Dedifferentiated amniotic fluid mesenchymal stem cell (primary cell): ENCODE measurements around the gene TANGO6.
A peak's percentile ranks its signal among the peaks of the same experiment; 100 is the strongest.

Experiments used
- DNase-seq: peaks from one replicate; pipeline ENCODE4 v3.0.0-alpha.2; 2016; ENCODE audit errors: extremely low spot score

The TANGO6 gene

GRCh38 chr16:68909099-68909733 lies 65.9 kb downstream of the TANGO6 start:
- DNase-seq: no peak

GRCh38 chr16:68910051-68910450 lies 66.7 kb downstream of the TANGO6 start:
- no peak for DNase-seq

GRCh38 chr16:68915589-68915988 lies 72.3 kb downstream of the TANGO6 start:
- no peak for DNase-seq

DNA sequence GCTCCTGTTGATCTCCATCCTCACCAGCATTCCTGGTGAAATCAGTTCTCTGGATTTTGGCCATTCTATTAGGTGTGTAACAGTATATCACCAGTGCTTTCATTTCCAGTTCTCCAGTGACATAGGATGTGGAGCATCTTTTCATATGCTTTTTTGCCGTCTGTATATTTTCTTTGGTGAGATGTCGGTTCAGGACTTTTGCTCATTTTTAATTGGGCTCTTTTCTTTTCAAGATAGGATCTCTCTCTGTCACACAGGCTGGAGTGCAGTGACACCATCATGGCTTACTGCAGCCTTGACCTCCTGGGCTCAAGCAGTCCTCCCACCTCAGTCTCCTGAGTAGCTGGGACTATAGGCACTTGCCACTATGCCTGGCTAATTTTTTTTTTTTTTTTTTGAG lies 74.2 kb downstream of the TANGO6 start:
- no peak for DNase-seq

DNA sequence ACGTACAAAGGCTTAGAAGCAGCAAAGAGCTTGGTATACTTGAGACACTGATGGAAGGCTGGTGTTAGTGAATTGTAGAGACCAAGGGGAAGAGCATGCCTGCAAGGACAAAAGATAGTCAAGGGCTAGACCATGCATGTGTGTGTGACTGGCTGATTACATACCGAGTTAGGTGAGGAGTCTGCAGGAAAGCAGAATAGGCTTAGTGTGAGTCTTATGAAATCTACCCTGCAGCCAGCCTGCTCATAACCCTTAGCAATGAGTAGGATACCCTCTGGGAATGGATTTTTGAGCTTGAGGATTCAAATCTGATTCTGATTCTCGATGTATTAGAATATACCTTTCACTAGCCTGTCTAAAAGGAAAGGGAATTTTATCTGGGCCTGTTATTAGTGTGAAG lies 77.0 kb downstream of the TANGO6 start:
- no peak for DNase-seq

GRCh38 chr16:68921637-68922036 lies 78.3 kb downstream of the TANGO6 start:
- DNase-seq: no peak

DNA sequence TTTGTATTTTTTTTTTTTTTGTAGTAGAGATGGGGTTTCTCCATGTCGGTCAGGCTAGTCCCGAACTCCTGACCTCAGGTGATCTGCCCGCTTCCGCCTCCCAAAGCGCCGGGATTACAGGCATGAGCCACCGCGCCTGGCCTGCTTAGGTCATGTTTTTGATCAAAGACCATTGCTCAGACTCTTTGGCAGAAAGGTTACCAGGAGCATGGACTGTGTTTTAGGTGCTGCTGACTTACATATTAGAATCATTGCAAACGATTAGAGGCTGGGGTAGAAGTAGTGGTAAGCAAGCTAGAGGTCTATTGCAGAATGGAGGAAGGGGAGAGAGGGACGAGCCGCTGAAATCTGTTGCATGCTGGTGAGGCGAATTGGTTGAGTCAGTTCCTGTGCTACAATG lies 79.8 kb downstream of the TANGO6 start:
- no peak for DNase-seq

GRCh38 chr16:68927018-68927417 lies 83.7 kb downstream of the TANGO6 start:
- DNase-seq: no peak

DNA sequence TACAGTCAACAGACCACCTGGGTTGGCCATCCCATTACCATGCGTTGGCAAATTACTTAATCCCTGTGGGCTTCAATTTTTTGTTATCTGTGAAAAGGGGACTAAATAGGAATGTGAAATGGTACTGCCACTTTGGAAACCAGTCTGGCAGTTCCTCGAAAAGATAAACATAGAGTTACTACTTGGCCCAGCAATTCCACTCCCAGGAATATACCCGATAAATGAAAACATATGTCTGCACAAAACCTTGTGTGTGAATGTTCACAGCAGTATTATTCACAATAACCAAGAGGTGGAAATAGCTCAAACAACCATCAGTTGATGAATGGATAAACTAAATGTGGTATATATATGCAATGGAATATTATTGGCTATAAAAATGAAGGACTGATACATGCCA lies 87.9 kb downstream of the TANGO6 start:
- no peak for DNase-seq

- DNase-seq: no peak
These were observed 91.1 kb downstream of the TANGO6 start for GRCh38 chr16:68934402-68934801.

DNA sequence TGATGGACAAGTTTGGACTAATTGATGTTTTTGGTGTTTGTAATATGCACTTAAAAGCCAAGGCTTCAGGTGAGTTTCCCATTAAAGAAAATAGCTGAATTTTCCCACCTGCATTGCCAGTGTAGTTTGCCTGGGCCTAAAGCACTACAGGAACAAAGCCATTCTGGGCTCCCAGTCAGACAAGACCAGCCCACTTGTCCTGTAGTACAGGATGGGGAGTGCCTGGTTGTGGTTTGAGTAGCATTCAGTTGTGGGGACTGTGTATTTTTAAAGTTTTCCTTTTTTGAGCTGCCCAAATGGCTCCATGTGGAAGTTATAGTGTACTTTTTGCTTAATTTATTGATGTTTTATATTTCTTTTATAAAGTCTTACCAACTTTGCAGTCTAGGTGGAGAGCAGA lies 91.7 kb downstream of the TANGO6 start:
- no peak for DNase-seq

GRCh38 chr16:68936736-68937631 lies 93.7 kb downstream of the TANGO6 start:
- DNase-seq: peak; percentile 49

DNA sequence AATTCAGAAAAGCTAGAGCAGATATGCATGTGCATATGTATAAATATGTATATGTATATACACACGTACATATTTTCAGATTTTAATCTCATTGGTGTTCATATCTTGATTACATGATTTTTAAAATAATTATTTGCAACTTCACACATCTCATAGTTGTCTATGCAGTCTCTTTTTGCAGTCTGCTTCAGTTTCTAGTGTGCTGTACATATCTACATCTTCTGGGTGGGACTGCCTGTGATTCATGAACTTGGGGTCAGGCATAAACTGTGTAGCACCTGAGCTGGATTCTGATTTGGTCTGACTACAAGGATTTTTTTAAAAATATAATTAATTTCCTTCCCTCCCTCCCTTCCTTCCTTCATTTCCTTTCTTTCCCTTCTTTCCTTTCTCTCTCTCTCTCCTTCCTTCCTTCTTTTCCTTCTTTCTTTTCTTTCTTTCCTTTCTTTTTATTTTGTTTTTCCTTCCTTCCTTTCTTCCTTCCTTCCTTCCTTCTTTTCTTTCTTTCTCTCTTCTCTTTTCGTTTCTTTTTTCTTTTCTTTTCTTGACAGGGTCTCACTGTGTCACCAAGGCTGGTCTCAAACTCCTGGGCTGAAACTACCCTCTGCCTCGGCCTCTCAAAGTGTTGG lies 96.5 kb downstream of the TANGO6 start:
- no peak for DNase-seq

- no peak for DNase-seq
These were observed 97.5 kb downstream of the TANGO6 start for GRCh38 chr16:68940816-68941215.

- DNase-seq: no peak
These were observed 100.6 kb downstream of the TANGO6 start for GRCh38 chr16:68943961-68944360.

GRCh38 chr16:68948230-68948910 lies 105.0 kb downstream of the TANGO6 start:
- DNase-seq: no peak

DNA sequence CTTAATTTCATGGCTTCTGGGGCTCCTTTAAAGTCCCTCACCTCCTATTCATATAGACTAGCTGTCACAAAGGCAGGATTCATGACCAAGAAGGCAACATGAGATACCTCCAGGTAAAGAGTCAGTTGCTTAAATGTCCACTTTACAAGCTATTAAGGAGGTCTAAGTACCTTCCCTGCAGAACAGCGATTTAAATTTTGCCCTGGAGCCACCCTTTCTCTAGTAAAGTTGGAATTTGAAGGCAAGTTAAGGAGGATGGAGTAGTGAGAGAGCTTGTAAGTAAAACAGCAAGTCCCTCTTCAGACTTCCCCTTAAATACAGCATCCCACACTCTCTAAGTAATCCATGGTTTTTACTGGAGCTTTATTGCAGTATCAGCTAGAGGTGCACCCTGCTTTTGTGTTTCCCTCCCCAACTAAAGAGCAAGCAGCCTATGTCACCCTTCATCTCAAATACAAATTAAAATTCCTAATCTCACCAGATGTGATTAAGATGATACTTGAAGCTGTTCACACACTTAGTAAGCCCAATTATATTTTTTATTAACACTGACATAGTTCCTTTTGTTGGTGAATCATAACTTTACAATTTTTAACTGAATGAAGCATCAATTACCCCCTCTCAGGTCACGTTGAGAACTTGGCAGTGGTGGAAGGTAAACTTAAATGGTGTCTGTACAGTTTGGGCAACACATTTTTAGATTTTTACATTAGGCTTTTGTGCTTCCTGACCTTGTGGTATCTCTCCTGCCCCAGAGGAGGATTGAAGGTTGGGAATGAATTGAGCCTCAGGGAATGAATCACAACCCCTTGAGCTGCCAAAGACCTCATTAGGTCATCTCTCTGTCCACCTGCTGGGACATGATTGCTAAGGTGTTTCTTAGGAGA lies 108.9 kb downstream of the TANGO6 start:
- no peak for DNase-seq

- no peak for DNase-seq
These were observed 111.7 kb downstream of the TANGO6 start for GRCh38 chr16:68954911-68955635.

- DNase-seq: no peak
These were observed 117.6 kb downstream of the TANGO6 start for GRCh38 chr16:68960910-68961309.

- no peak for DNase-seq
These were observed 118.6 kb downstream of the TANGO6 start for GRCh38 chr16:68961778-68962402.
